Hepatocyte (in vitro differentiated cells): ENCODE results near the gene MEI4.

ENCODE experiments used
- CTCF ChIP-seq: fragments of 200-600 bp; sonication (generic); IDR thresholded peaks from 2 replicates; pipeline ENCODE4 v1.5.1; 2016; ENCODE audit warnings: antibody characterized with exemption, mild to moderate bottlenecking; ENCODE audit not compliant: poor library complexity
- EZH2 ChIP-seq: fragments of 200-600 bp; sonication (generic); IDR thresholded peaks from 2 replicates; pipeline ENCODE4 v1.6.1; 2016; ENCODE audit warnings: antibody characterized with exemption, mild to moderate bottlenecking, borderline replicate concordance

- no peak for TF ChIP-seq CTCF
- TF ChIP-seq EZH2: no peak
Observed at GRCh38 chr6:77609106-77609505, 43.7 kb upstream of the MEI4 start.
